HG03575 (cell line): ENCODE results near the gene NOP9.
"Not testable (repeated sequence)": the region's sequence is repeated elsewhere in the genome, so short reads cannot be mapped to it uniquely, and the experiment has no call there.

Source experiments
- ATAC-seq: cut with Tn5 transposase; IDR thresholded peaks from one replicate; pipeline ENCODE4 v1.9.1; 2021; ENCODE audit not compliant: unreplicated experiment, insufficient number of reproducible peaks, low FRiP score; ENCODE audit errors: extremely low read depth

NOP9 gene

DNA sequence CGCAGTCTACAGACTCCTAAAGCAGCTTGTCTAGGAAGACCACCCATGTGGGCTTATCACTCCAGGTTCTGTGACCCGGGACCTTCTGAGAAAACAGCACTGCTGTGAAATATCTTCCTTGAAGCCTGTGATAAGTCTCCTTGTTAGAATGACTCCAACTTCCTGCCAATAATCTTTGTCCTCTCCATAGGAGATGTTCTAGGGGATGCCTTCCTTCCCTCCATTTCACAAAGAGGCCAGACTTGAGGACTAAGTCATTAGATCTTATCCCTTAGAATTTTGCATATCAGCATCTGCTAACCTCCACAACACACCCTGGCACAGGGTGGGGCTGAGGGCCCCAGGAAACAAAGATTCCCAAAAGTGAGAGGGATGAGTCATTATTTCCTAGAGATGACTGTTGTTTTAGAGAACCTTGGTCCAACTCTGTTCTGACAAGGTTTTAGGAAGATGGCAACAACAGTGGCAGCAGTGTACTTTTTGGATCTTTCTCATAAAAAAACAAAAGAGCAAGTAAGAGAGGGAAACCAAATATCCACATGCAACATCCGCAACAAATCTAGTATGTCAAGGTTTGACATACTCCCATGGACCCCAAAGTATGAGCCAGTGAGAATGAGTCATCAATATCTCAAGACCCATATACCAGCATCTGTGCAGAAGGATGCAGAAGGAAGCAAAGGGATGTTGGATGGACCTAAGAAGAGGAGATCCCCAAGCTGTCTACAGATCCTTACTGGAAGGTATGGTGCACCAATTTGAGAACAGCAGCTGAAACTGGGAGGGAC is 17.7 kb downstream of the NOP9 start:
- ATAC-seq, result no peak

GRCh38 chr14:24321212-24321975 is 21.7 kb downstream of the NOP9 start:
- ATAC-seq, result no peak

DNA sequence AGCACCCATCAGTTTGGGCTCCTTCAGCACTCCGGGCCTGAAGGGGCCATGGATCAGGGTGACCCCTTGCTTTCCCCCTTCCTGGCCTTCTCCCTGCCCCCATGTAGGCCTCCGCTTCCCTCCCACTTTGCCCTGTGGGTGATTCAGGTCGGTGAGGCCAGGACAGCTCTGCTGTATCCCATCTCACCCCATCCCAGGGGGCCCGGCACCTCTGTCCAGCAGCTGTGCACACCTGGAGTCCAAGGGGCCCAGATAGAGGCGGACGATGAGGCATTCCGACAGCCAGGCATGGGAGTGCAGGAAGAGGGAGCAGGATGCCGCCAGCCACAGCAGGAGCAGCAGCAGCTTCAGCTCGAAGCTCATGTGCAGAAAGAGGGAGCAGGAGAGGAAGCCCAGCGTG is 23.0 kb downstream of the NOP9 start:
- no peak for ATAC-seq

DNA sequence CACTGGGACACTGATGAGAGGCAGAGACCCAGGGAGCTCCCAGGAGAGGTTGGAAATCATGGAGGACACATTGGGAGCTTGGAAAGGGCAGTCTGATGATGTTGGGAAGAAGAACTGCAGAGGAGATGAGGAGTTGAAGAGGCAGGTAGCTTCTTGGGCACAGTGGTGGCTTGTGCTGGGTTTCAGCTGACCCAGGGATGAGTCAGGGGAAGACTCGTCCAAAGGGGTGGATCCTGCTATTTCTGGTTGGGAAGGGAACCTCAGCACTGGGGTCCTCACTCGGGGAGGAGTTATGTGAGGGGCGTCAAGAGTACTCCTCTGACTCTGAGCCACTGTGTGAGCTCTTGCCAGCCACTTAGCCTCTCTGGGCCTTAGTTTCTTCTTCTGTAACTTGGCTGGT is 23.7 kb downstream of the NOP9 start:
- ATAC-seq, result no peak

DNA sequence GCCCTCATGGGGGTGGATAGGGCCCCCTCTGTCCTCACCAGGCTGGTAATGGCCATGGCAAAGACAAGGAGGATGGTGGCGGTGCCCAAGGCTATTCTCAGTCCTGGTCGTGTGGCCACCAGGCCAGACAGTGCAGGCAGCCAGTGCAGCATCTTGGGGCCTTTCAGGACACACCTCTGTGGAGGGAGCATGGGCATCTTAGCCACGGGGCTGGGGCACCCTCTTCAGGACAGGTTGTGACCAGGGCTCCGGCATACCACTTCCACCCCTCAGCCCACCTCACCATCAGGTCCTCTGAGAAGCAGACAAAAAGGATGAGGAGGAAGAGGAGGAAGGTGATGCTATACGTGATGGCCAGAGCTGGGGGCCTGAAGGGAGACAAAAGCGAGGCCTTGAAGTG is 24.4 kb downstream of the NOP9 start:
- no peak for ATAC-seq

- no peak for ATAC-seq
These were observed 25.4 kb downstream of the NOP9 start for GRCh38 chr14:24325041-24325530.

GRCh38 chr14:24325963-24326362 is 26.3 kb downstream of the NOP9 start:
- no peak for ATAC-seq

DNA sequence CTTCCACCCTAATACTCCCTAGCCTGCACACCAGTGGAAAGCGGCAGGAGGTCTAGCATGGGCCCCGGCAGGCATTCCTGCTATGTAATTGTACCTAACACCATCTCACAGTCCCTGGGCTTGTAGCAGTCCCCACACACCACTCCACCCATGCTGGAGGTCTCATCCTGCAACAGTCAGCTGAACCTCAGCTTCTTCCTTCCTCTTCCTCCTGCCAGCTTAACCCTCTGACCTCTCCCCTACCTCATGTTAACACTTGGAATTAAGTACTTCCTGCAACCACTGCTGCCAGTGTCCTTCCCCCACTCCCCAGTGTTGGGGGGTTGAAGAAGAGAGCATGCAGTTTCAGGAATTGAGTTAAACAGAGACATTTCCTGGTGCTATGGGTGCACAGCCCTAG is 27.7 kb downstream of the NOP9 start:
- no peak for ATAC-seq

GRCh38 chr14:24327914-24328313 is 28.3 kb downstream of the NOP9 start:
- ATAC-seq, result not testable (repeated sequence)

- ATAC-seq, result no peak
These were observed 29.5 kb downstream of the NOP9 start for GRCh38 chr14:24329073-24329663.

DNA sequence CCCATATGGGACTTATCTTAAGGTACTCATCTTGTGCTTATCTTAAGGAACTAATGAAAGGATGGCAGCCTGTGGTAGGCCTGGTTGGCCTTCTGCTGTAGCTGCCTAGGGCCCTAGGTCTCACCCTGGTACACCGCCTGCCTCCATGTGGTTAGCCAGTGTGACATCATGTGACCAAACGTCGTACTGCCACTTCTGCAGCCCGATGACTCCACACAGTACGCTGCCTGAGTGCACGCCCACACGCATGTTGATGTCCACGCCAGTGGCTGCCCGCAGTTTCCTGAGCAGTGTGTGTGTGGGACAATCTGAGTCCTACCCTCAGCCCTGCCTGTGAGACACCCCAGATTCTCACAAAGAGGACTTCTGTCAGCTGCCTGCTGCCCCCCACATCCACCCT is 30.1 kb downstream of the NOP9 start:
- no peak for ATAC-seq

DNA sequence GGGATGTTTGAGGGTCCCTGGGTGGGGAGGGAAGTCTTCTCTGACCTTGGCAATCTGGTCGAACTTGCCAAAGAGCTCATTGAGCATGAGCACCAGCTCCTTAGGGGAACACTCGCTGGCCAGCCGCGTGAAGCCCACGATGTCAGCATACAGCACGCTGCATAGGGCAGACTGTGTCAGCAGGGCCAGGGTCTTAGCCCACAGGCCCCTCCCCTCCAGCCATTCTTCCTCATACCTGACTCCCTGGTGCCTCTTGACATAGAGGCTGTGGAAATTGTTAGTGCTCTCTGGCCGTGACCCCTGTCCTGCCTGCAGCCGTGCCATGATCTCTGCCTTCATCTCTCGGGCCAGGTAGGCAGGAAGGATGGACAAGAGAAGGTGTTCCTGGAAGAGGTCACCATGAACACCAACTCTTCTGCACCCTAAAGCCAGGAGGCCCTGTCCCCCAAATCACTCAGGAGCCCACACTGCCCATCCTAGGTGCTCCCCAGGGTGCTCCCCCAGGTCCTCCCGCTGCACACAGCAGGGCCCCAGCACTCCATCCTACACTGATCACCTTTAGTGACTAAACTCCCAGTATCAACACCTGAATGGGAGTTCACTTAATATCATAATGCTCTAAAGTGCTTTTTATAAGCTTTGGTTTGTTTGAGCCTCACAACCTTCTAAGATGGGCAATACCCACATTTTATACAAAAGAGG is 31.5 kb downstream of the NOP9 start:
- no peak for ATAC-seq

GRCh38 chr14:24331731-24332267 is 32.1 kb downstream of the NOP9 start:
- no peak for ATAC-seq

DNA sequence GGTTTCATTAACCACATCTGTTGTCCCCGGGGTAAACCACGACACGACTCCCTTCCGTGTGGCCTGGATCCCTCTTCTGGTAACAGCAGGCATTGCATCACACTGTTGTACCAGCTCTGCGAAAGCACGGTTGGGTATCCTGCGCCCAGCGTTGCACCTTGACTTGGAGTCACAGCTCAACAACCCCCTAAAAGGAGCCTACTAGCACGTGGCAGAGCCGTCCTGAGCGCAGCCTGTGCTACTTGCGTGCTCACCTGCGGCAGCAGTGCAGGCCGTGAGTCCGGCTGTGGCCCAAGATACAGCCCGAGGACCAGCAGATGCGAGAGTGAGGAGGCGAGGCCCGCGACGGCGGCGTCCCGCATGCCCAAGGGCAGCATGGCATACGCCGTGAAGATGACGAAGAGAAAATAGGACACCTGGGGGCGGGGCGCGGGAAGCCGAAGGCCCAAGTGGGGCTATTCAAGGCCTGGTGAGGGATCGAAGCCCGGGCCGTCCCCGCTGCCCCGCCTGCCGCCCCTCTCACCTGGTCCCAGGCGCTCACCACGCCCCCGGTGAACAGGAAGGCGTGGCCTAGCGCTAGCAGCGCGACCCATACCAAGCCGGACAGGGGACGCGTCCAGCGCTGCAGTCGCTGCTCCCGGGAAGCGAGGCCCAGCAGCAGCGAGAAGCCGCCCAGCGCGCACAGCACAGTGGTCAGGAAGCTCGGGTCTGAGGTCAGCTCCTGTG is 32.8 kb downstream of the NOP9 start:
- peak; percentile 70 for ATAC-seq

- ATAC-seq, result no peak
These were observed 35.0 kb downstream of the NOP9 start, which contains the start of gene ADCY4 for GRCh38 chr14:24334431-24335291. Gene ADCY4 (minus strand): TSS chr14:24335071. CDS start chr14:24334652, 419 bp downstream.

- no peak for ATAC-seq
These were observed 36.0 kb downstream of the NOP9 start for GRCh38 chr14:24335461-24336171.
